ENCODE measurements around the gene ADCY5.

The ADCY5 gene

DNA sequence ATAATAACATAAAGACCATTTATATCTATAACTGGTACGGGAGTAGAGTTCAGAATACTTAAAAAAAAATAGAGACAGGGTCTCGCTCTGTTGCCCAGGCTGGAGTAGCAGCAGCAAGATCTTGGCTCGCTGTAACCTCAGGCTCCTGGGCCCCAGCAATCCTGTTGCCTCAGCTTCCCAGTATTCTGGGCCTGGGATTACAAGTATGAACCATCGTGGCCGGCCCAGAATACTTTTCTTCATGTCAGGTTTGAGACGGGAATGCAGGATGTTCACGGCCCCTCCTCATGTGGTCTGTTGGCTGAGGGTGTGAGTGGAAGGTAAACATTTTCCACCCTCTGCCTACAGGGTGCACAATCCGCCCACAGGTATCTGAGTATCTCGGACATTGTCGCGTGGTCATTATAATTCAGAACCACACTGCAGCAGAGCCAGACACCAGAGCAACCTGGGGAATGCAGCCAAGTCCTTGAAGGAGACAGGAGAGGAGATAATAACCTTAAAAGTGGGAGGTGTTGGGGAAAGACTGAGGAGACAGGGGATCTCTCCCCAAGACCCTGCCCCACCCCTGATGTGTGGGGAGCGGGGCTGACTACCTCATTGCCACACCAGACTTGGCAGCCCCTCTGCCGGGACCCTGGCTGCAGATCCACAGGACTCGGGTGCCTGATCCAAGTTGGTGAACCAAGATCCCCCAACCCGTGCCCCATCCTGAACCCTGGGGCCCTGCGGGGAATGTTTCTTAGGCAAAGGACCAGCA lies 106.8 kb downstream of the ADCY5 start:
- DNase-seq (ENCODE audit: low spot score) = no peak

DNA sequence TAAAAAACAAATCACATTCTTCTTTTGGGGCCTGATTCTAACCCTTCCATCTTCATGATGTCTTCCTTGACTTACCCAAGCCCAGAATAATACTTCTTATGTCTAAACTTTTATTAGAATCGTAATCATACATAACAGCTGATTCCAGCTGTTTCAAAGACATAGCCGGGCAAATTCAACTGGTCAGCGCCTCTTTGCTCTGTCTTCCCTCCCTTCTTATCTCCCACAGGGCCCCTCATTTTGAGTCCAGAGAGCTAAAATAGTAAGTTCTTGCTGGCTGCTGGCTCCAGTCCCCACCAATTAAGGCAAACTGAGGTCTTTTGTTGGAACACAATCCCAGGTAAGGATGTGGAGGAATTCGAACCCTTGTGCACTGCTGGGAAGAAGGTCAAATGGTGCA lies 108.6 kb downstream of the ADCY5 start:
- DNase-seq (ENCODE audit: low spot score) = no peak

DNA sequence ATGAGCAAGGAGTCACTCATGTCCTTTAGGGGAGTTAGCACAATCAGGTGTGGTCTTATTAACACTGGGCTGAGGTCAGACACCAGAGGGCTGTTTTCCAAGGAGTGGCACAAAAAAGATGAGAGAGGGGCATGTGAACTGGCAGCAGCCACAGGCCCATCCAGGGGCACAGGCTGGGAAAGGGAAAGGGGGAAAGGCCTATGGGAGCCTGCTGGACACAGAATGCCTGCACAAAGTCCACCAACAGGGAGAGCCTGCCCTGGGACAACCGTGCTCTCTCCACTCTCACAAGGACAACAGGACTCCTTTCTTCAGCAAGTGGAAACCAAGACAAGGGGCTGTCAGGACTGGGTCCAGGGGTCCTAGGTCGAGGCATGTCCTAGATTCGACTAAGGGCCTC lies 109.6 kb downstream of the ADCY5 start:
- no peak for DNase-seq (ENCODE audit: low spot score)

DNA sequence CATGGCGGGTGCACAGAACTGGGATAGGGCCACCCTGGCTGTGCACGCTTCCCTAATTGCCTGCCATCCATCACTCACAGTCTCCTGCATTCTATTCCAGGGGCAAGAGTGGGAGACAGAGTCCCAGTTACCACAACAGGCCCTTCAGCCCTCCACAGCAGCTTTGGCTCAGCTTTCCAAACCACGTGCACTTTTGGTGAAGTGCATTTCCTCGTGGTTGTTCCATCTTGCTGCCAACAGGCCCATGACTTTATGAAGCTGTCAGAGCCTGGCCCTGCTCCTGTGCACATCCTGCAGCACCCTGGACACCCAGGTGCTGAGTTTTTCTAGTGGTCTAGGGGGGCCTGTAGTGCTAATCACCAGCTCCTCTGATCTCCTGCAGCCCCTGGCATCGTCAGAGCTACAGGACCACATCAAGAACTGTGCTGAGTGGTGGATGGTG lies 110.2 kb downstream of the ADCY5 start:
- no peak for DNase-seq (ENCODE audit: low spot score)

DNA sequence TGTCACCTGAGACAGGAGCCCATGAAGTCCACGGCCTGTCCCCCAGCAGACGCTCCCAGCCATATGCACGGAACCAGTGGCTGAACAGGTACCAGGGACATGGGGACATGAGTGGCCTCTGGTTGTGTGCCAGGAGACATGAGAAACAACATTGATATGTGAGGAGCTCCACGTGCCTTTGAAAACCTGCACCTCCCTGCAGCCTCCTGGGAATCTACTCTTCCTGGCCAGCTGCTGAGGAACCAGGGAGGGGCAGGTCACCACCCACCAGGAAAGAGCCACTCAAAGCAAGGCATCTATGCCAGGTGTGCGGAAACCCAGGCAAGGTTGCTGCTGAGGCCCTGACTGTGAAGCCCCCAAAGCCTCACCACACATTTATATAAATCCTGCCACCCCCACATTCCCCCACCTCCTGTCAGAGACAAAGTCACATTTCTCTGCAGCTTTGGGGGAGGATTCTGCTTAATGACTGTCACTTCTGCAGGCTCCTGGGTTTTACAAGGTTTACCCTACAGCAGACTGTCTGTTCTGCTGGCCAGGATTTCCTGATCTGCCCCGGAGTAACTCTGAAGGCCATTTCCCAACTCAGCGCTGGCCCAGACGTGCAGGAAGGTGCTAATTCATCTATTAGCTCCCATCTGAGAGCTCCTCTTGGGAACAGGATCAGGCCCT lies 110.8 kb downstream of the ADCY5 start:
- no peak for DNase-seq (ENCODE audit: low spot score)

DNA sequence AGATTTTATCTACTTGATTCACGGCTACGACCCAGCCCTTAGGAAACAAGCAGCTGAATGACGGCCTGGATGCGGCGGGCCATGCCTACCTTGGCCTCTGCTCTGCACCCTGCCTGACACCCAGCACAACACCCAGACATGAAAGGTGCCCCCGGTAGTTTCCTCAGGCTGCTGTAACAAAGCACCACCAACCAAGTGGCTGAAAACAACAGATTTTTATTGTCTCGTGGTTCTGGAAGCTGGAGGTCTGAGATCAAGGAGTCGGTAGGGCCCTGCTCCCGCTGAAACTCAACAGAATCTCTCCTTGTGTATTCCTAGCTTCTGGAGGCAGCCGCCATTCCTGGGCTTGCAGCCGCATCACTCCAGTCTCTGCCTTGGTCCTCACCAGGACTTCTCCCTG lies 111.7 kb downstream of the ADCY5 start:
- no peak for DNase-seq (ENCODE audit: low spot score)

DNA sequence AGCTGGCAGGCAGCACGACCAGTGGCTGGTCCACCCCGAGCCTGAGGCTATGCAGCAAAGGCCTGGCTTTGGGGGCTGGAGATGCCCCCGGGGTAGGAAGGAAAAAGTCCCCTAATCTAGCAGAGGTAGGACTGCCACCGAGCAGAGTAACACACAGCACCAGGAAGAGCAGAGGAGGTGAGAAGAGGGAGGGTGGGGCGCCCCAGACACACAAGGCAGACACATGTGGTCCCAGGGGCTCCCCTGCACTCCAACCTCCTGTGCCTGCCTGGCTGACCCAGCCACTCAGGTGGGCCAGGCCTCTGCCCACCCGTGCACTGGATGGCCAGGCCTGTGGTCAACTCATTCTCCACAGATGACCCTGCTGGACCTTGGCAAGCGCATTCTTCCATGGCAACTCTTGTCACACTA lies 112.4 kb downstream of the ADCY5 start:
- no peak for DNase-seq (ENCODE audit: low spot score)

DNA sequence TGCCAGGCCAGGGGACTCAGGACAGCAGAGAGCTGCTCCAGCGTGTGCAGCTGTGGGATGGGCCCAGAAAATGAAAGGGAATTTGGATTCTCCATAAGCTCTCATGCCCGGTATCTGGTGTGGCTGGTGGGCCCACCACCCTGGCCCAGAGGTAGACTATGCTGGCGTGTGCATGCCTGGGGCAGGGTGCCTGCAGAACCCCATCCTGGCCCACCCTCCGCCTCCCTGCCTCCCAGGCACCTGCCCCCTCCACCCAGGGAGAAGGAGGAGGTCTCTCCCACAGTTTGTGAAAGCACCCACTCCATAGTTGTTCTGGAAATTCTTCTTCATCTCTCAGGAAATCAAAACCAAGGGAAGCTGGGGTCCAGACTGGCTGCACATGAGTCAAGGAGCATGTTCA lies 112.9 kb downstream of the ADCY5 start:
- DNase-seq (ENCODE audit: low spot score) = no peak

DNA sequence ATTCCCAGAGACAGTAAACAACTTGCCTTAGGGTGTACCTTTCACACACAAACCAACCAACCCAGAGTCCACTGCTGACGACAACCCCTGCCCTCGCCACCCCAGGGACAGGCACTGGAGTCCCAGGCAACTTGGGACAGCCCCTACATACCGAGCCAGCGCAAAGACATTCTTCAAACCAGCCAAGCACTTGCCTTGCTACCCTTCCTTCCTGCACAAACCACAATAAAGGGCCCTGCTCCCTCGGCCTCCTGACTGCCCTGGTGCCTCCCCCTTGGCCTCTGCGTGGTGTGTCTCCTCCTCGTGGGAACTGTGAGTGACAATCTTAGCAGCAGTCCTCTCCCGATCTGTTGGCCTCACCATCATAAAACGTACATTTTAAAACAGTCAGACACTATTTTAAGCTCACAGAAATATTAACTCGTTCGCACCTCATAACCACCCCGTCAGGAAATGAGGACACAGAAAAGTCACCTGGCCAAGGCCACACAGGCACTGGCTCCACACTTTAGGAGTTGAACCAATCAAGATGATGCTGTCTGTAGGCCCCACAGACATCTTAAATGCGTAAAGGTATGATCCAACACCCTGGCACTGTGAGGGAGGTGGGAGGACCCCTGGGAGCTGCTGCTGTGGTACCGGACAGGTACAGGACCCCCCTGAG lies 113.8 kb downstream of the ADCY5 start:
- DNase-seq (ENCODE audit: low spot score) = no peak

DNA sequence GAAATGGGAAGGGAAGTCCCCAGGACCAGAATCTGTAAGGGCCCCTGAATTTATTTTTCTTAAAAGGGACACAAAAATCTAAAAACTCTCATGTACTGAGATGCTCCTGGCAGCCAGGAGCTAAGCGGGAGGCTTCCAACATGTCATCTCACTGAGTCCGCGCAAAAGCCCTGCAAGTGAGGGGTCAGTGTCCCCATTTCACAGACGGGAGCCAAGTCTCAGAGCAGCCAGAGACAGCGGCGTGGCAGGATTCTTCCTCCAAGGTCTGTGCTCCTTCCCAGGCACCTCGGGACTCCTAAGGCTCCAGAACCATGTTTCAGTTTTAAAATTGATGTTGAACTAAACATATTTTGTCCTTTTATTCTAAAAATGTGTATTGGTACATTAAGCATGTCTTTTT lies 114.8 kb downstream of the ADCY5 start:
- no peak for DNase-seq (ENCODE audit: low spot score)

DNA sequence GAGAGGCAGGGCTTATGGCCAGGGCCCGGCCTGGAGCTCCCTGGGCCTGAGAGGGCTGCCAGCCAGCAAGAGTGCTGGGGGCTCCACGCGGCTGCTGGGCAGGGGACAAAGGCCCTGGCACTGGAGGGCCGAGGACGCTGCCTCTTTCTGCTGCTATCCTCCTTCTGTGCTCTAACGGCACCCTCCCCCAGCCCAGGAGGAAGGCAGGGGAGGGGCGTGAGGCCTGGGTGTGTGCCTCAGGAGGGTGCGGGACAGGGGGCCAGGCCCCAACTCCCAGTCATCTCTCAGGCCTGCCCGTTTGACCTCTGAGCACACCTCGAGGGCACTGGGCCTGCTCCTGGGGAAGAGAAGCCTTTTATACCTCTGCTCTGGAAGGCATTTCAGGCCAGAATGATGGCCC lies 115.5 kb downstream of the ADCY5 start:
- no peak for DNase-seq (ENCODE audit: low spot score)

DNA sequence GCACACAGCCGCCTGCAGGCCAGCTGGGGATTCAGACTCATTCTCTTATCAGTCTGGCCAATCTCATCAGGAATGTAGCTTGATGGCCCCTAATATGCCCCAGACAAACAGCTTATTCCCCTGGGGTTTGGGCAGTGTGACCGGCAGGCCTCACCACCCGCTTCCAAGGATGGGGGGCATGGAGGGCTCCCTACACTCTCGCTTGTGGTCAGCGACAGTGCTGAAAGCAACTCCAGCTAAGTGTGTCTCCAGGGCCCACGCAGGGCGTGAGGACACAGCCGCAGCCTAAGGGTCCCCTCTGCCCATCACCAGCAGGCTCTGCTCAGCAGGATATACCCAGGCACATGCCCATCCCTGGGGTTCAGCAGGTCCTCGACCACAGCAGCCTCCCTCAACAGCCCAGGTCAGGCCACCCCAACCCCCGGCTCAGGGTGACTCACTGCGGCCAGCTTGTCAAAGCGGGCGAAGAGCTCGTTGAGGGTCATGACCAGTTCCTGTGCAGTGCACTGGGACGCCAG lies 116.7 kb downstream of the ADCY5 start:
- no peak for DNase-seq (ENCODE audit: low spot score)

DNA sequence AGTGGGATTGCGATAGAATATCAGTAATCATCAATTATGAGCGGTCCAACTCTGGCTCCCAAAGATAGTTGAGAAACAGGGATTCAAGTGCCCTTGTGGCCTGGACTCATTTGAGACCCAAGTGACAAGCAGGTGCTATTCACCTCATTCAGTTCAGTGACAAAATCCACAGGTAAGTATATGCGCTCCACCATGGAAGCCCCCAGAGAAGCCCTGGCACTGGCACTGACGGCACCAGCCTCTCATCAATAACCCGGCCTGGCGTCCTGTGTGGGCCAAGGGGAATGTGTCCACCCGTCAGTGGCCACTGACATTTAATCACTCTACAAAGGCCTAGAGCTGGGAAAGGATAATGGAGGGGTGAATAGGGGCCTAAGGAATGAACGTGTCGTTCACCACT lies 117.2 kb downstream of the ADCY5 start:
- no peak for DNase-seq (ENCODE audit: low spot score)

DNA sequence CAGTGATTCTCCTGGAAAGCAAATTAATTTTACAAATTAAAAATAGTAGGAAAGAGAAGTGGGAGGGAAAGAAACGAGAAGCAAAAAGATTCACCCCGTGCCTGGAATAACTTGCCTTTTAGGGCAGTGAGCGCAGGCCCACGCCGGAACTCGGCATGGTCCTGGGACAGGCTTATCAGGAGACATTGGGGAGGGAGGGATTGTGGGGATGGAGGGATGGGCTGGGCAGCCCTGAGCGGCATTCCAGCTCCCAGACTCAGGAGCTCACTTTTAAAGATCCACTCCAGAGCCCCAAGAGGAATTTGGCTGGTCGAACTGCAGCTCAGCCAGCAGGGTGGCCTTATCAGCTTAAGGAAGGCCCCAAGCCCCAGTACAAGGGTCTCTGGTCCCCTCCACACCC lies 117.9 kb downstream of the ADCY5 start:
- DNase-seq (ENCODE audit: low spot score) = no peak

DNA sequence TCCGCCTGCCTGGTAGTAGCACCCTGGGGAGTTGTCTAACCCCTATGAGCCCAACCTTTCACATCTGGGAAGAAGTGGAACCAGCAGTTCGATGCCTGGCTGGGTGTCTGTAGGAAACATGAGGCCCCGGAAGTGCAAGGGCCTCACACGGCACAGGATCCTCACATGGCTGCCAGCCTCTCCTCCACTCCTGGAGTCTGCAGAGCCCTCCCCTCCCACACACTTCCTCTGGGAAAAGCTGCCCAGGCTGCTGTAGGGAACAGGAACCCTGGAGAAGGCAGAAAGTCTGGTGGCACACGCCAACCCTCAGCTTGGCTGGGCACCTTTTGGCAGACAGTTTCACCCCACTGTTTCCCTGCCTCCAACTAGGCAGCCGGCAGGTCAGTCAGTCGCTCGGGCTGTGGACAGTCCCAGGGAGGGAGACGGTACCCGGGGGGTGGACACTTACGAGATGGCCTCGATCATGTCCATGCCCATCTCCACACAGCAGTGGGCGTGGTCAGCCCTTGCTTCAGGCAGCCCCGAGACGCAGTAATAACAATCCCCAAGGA lies 118.4 kb downstream of the ADCY5 start:
- no peak for DNase-seq (ENCODE audit: low spot score)

DNA sequence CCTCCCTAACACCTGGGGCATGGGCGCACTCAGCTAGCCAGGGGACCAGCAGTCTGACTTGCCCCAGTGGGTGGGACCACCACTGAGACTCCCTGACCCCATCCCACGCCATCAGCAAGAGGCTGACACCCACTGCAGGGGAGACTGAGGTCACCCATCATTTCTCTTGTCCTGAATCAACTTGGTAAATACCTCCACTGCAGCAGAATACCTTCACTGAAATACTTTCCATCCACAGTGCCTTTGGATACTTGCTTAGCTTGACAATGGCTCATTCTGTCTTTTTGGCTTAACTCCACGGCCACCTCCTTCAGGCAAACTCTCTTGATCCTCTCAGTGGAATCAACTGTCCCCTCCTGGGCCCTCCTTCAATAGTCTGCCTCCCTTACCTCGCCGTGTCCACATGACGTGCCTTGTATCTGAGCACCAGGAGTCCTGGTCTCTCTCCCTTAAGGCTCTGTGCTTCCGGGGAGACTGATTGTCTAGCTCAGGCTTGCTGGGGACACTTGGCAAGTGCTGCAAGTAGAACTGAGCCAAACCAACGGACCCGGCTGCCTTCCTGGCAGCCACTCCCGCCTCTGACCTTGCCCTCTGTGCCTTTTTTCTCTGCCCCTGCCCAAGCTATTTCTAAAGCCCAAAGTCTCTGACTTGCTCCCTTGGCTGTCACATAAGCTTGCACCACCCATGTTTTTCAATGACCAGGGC lies 119.1 kb downstream of the ADCY5 start:
- no peak for DNase-seq (ENCODE audit: low spot score)

DNA sequence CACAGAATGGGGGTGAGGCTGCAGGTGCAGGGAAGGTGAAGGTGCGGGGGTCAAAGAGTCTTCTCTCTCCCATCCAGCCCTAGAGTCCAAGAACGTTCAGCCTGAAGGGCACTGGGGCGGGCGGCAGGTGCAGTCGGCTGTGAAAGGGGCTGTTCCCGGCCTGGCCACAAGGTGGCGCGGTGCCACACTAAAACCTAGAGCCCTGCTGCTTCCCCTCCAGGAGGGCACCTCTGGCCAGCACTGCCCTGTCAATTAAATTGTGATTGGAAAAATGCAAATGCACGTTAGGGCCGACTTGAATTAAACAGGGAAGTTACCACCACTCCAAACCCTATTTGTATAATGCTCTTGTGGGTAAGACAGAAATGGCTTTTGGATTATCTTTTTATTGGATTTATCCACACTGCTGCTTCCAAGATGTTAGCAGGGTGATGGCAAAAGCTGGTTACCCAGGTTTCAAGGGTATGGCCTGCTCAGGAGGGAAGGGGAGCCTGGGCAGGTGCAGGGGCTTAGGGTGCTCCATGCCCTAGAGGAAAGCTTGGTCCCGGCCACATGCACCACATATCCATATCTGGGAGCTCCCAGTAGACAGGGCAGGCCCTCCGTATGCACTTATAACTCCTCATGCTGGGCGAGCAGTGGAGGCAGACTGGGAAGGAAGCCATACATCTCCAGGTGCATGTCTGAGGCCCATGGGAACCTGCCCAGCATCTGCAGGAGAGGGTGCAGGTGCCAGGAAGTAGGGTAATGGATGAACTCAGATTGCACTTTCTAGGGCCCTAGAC lies 119.8 kb downstream of the ADCY5 start:
- peak; percentile 89 for DNase-seq (ENCODE audit: low spot score)

DNA sequence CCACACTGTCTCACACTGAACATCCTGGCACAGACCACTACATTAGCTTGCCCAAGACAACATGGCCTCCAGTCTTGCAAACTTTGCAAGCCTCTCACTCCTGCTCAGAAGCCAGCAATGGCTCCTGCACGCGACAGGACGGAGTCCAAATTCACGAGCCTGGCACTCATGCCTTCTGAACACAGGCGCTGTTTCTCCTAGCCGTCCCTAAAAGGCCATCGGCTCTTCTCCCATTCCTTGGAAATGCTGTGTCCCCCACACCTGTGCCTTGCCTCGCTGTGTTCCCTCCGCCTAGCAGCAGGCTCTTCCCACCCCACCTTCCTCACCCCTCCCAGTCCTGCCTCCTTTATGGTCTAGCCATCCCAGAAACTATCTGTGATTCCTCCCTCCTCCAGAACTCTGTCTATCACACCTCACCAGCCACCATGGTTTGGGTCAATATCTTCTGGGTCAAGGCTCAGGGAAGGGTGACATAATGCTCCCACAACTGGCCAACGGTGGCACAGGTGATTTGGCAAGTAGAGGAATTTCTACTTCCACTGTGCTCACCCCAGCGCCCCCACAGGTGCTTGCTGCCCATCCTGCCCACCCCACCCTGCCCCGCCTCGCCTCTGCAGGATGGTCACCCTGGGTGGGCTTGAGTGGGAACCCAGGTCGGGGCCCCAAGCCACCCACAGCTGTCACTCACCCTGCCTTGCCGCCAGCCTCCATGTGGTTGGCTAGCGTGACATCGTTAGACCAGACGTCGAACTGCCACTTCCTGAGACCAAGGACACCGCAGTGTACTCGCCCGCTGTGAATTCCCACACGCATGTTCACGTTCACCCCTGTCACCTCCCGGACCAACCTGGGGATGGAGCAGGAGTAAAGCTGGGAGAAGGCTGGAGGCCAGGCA lies 120.7 kb downstream of the ADCY5 start:
- DNase-seq (ENCODE audit: low spot score) = no peak

DNA sequence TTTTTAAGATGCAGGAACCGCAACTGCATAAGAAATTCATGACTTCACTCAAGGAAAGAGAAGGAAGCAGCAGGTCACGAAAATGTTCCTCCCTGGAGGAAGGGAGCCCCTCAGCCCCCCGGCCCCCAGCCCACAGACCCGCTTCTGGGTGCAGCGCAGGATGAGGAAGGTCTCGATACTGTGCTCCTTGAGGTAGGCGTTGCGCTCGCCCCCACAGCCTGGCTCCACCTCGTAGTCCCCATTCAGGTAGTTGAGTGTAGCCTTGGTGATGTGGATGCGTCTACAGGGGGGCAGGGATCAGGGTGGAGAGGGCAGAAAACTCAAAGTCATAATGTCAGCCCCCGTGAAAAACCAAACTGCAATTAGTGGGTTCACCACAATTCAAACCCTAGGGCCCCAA lies 121.4 kb downstream of the ADCY5 start:
- no peak for DNase-seq (ENCODE audit: low spot score)

DNA sequence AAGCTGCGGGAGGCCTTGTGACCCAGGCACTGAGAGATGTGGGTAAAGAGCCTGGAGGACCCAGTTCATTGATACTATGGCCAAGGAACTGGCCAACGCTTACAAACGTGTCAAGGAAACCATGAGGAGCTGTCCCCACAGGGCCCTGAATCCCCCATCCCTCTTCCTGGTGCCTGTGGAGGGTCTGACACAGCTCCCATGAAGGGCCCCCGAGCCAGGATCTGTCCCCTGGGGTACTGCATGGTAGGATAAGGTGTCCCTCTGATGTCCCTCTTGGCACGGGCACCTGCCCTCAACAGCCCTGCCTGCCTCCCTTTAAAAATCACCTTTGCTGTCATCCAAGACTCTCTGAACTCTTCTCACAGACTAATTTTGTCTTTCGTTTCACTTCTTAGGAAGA lies 122.4 kb downstream of the ADCY5 start:
- DNase-seq (ENCODE audit: low spot score) = no peak
